Kidney (tissue), 14 donors: Measurements from ENCODE around the gene GALNT7. TPM values are rescaled to one million over a fixed set of nuclear protein-coding genes. Genes with fewer than 3 reads are reported as not detected.

Source experiments
- DNase-seq, 5 donors: peaks; one replicate each; pipeline ENCODE4 v3.0.0-alpha.2; 2013 to 2020
- FAIRE-seq: peaks from 2 replicates; lab custom pipeline; 2012; peaks lifted over from hg19 to GRCh38; lab: Jason Lieb, UNC
- H3K27ac ChIP-seq, 2 donors: one replicate each; pipeline ENCODE4 v1.7.0; 2013; ENCODE audit warnings: low read depth in 2 of 2, low read length in 2 of 2, inconsistent platforms in 1 of 2
- H3K27me3 ChIP-seq: one replicate; pipeline ENCODE4 v1.7.1; 2013; ENCODE audit warnings: low read length, inconsistent platforms; ENCODE audit not compliant: control insufficient read depth, insufficient read depth
- H3K36me3 ChIP-seq, 3 donors: one replicate each; pipeline versions ENCODE4 v1.7.0 to v1.7.1; 2013; ENCODE audit warnings: low read length in 3 of 3, control low read depth in 1 of 3, inconsistent platforms in 1 of 3; ENCODE audit not compliant: insufficient read depth in 3 of 3, control insufficient read depth in 2 of 3
- H3K4me1 ChIP-seq, 3 donors: one replicate each; pipeline versions ENCODE4 v1.7.0 to v1.7.1; 2013; ENCODE audit warnings: low read length in 3 of 3, inconsistent platforms in 1 of 3, low read depth in 1 of 3; ENCODE audit not compliant: control insufficient read depth in 2 of 3, insufficient read depth in 2 of 3
- H3K4me3 ChIP-seq, 3 donors: one replicate each; pipeline versions ENCODE4 v1.7.0 to v1.8.1; 2013; ENCODE audit warnings: low read length in 3 of 3, control low read depth in 1 of 3, inconsistent platforms in 1 of 3
- H3K9ac ChIP-seq, 3 donors: one replicate each; pipeline versions ENCODE4 v1.7.0 to v1.7.1; 2013; ENCODE audit warnings: low read length in 3 of 3, control low read depth in 1 of 3, inconsistent platforms in 1 of 3
- H3K9me3 ChIP-seq, 3 donors: one replicate each; pipeline versions ENCODE4 v1.7.0 to v1.7.1; 2013; ENCODE audit warnings: low read length in 3 of 3, control low read depth in 1 of 3, inconsistent platforms in 1 of 3; ENCODE audit not compliant: control insufficient read depth in 2 of 3, insufficient read depth in 1 of 3
- intact Hi-C: fragments of 100-400 bp; cut with DNase I; formaldehyde crosslinking; loops from one replicate; pipeline ENCODE4 v1.11.1; 2022
- polyA plus RNA-seq: library from polyadenylated mRNA; stranded (reverse); fragments of 350-450 nt; fragmentation: Illumina TruSeq; extraction: RNeasy Lipid Tissue Mini Kit (QIAGEN cat#74804); gene quantifications from one replicate; pipeline ENCODE4 v1.2.3, GENCODE V29; 2014; ENCODE audit warnings: low read depth, low replicate concordance; ENCODE audit not compliant: insufficient read depth
- total RNA-seq: library from RNA; stranded (reverse); fragmentation: NEBNext Ultra II Directional; extraction: Animal tissue kit (Norgen Biotek cat#: 25700); gene quantifications from one replicate; pipeline ENCODE4 v1.2.1, GENCODE V29; 2021
- TF ChIP-seq, protein P1 (sequence below): IDR thresholded peaks from 3 replicates; pipeline ENCODE4 v1.5.1; 2012; ENCODE audit warnings: mild to moderate bottlenecking, moderate library complexity, borderline replicate concordance; ENCODE audit not compliant: insufficient read depth; ENCODE audit errors: extremely low read depth
- donor health status: control.
- donor health status: control.
- donor health status: control.
- donor health status: control.
- donor health status: control.
- donor health status: DM: yes; HTN: yes; CAD: no.
- donor health status: Normal renal cell carcinoma (clear cell type).

The GALNT7 gene
- total and polyA plus RNA-seq, 2 donors from 2014 or later: 3.8 to 25.6 TPM

- no peaks in the 10 kb centered on the region for H3K36me3 ChIP-seq
- intact Hi-C loops: no loop called here
- H3K9ac ChIP-seq: no peak overlapping the region
- no peaks in the 10 kb centered on the region for H3K27me3 ChIP-seq
- no peak overlapping the region for H3K27ac ChIP-seq
- TF ChIP-seq, protein P1, sequence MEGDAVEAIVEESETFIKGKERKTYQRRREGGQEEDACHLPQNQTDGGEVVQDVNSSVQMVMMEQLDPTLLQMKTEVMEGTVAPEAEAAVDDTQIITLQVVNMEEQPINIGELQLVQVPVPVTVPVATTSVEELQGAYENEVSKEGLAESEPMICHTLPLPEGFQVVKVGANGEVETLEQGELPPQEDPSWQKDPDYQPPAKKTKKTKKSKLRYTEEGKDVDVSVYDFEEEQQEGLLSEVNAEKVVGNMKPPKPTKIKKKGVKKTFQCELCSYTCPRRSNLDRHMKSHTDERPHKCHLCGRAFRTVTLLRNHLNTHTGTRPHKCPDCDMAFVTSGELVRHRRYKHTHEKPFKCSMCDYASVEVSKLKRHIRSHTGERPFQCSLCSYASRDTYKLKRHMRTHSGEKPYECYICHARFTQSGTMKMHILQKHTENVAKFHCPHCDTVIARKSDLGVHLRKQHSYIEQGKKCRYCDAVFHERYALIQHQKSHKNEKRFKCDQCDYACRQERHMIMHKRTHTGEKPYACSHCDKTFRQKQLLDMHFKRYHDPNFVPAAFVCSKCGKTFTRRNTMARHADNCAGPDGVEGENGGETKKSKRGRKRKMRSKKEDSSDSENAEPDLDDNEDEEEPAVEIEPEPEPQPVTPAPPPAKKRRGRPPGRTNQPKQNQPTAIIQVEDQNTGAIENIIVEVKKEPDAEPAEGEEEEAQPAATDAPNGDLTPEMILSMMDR: no peak
- FAIRE-seq (no peak), DNase-seq (no peak)
- no peaks in the 10 kb centered on the region for H3K9me3 ChIP-seq
- H3K4me3 ChIP-seq: no peak overlapping the region
- H3K4me1 ChIP-seq: no peaks in the 10 kb centered on the region
Measured at GRCh38 chr4:173226401-173226888, 57.8 kb downstream of the GALNT7 start.

GRCh38 chr4:173227756-173228155, 59.1 kb downstream of the GALNT7 start:
- intact Hi-C loops: no loop called here
- no peaks in the 10 kb centered on the region for H3K9me3 ChIP-seq
- no peaks in the 10 kb centered on the region for H3K4me1 ChIP-seq
- H3K9ac ChIP-seq: no peak overlapping the region
- H3K36me3 ChIP-seq: no peaks in the 10 kb centered on the region
- FAIRE-seq (no peak), DNase-seq (peak in 1 of 5 donors; percentile 35)
- no peaks in the 10 kb centered on the region for H3K27me3 ChIP-seq
- H3K4me3 ChIP-seq: no peak overlapping the region
- no peak overlapping the region for H3K27ac ChIP-seq
- TF ChIP-seq, protein P1: no peak

DNA sequence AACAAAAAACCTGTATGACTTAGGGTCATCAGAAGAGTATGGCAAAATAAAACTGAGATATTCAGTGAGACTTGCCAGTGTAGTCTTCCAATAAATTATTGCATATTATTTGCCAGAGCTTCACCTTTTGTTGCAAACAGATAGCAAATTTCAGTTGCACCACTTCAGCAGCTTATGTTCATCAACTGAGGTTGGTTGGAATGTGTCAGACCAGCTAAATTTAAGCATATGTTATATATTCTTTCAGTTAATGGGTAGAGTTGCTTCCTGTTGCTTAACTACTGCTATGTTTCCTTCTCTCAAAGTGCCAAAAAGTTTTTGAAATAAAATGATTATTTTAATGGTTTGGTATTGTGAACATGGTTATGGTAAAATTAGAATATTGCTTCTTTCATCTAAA, 61.5 kb downstream of the GALNT7 start:
- DNase-seq: no peak
- H3K27me3 ChIP-seq: no peaks in the 10 kb centered on the region
- intact Hi-C loops: no loop called here
- FAIRE-seq: no peak
- no peak overlapping the region for H3K9ac ChIP-seq
- no peaks in the 10 kb centered on the region for H3K36me3 ChIP-seq
- H3K9me3 ChIP-seq: no peaks in the 10 kb centered on the region
- no peaks in the 10 kb centered on the region for H3K4me1 ChIP-seq
- no peak overlapping the region for H3K4me3 ChIP-seq
- no peak overlapping the region for H3K27ac ChIP-seq
- TF ChIP-seq, protein P1: no peak

DNA sequence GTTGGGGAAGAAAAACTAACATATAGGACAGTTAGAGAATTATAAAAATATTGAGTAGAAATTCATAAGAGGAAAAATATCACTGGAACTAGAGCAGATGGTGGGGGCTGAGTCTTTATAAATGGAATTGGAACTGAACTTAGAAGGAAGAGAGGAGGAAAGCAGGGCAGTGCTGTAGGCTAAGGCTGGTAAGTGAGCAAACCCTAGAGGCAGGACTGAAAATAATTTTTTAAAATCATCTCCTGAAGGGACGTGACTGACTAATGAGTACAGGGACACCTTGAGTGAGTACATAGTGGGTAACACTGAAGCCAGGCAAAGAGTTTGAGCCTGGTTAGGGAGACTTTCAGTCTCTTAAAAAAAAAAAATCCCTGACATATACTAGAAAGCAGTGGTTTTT, 63.3 kb downstream of the GALNT7 start:
- no peak for DNase-seq
- H3K9ac ChIP-seq: no peak overlapping the region
- H3K27me3 ChIP-seq: no peaks in the 10 kb centered on the region
- no peak overlapping the region for H3K4me3 ChIP-seq
- TF ChIP-seq, protein P1: no peak
- FAIRE-seq: no peak
- intact Hi-C loops: no loop called here
- no peaks in the 10 kb centered on the region for H3K4me1 ChIP-seq
- no peak overlapping the region for H3K27ac ChIP-seq
- no peaks in the 10 kb centered on the region for H3K9me3 ChIP-seq
- H3K36me3 ChIP-seq: no peaks in the 10 kb centered on the region
